Vagina (tissue), 2 donors: Measurements from ENCODE around the gene ZWILCH.

ENCODE experiments used
- CTCF ChIP-seq, 3 experiments: fragments of 450-650 bp in 2 of 3; fragments of 200-600 bp in 1 of 3; sonication (generic) in 1 of 3; IDR thresholded peaks; one replicate each; pipeline ENCODE4 v1.5.1; 2017 to 2019; ENCODE audit warnings: antibody characterized with exemption in 3 of 3, mild to moderate bottlenecking in 2 of 3, moderate library complexity in 2 of 3
- POLR2A ChIP-seq, 2 donors: fragments of 450-650 bp; IDR thresholded peaks; one replicate each; pipeline ENCODE4 v1.6.1; 2017; ENCODE audit warnings: antibody characterized with exemption in 2 of 2, mild to moderate bottlenecking in 2 of 2, moderate library complexity in 2 of 2
- POLR2AphosphoS5 ChIP-seq, 2 donors: sonication (generic); formaldehyde crosslinking; IDR thresholded peaks; one replicate each; pipeline ENCODE4 v1.9.0; 2017; ENCODE audit warnings: antibody characterized with exemption in 2 of 2, mild to moderate bottlenecking in 2 of 2, low read depth in 1 of 2; ENCODE audit not compliant: insufficient read depth in 1 of 2

- peak; percentile 93 to 99 (median 97) for TF ChIP-seq CTCF (IDR thresholded peaks at IDR 0.05)
- TF ChIP-seq POLR2A (IDR thresholded peaks at IDR 0.05): peak in 1 of 2 donors; percentile 38
- peak; percentile 93 for TF ChIP-seq POLR2AphosphoS5 (IDR thresholded peaks at IDR 0.05; ENCODE audit: insufficient read depth in 1 of 2, low read depth in 1 of 2)
Measured at GRCh38 chr15:66497502-66498455, 7.3 kb upstream of the ZWILCH start, which contains the start of gene SNAPC5.
